Prostate gland (tissue), 2 donors: ENCODE results near the gene EPB42. TPM values are rescaled to one million over a fixed set of nuclear protein-coding genes. Genes with fewer than 3 reads are reported as not detected.

Experiments
- DNase-seq: peaks from one replicate; pipeline ENCODE4 v3.0.0-alpha.2; 2019; ENCODE audit warnings: low spot score
- H3K27ac ChIP-seq, 2 donors: fragments of 200-600 bp; sonication (generic); 2 replicates each; pipeline ENCODE4 v1.5.1; 2017 to 2019
- H3K27me3 ChIP-seq: fragments of 200-600 bp; sonication (generic); replicated peaks from 2 replicates; pipeline ENCODE4 v1.5.1; 2019; ENCODE audit not compliant: insufficient read depth
- H3K36me3 ChIP-seq, 2 donors: fragments of 200-600 bp; sonication (generic); 1 replicate in 1 of 2; 2 replicates in 1 of 2; pipeline versions ENCODE4 v1.5.1 to v1.8.1; 2017 to 2019
- H3K4me1 ChIP-seq: fragments of 200-600 bp; sonication (generic); replicated peaks from 2 replicates; pipeline ENCODE4 v1.5.1; 2019
- H3K4me3 ChIP-seq, 2 donors: fragments of 200-600 bp; sonication (generic); 2 replicates each; pipeline ENCODE4 v1.5.1; 2017 to 2019
- H3K9me3 ChIP-seq: fragments of 200-600 bp; sonication (generic); 2 replicates; pipeline ENCODE4 v1.5.1; 2017
- CTCF ChIP-seq, 4 experiments: fragments of 200-600 bp in 2 of 4; fragments of 450-650 bp in 2 of 4; sonication (generic) in 2 of 4; IDR thresholded peaks; 1 replicate in 3 of 4; 2 replicates in 1 of 4; pipeline ENCODE4 v1.5.1; 2016 to 2019; ENCODE audit warnings: antibody characterized with exemption in 4 of 4, mild to moderate bottlenecking in 2 of 4, moderate library complexity in 2 of 4
- POLR2A ChIP-seq: fragments of 450-650 bp; IDR thresholded peaks from one replicate; pipeline ENCODE4 v1.6.1; 2016; ENCODE audit warnings: antibody characterized with exemption, mild to moderate bottlenecking
- POLR2AphosphoS5 ChIP-seq: sonication (generic); formaldehyde crosslinking; IDR thresholded peaks from one replicate; pipeline ENCODE4 v1.6.1; 2017; ENCODE audit warnings: antibody characterized with exemption
- WGBS: methylation state at CpG from one replicate; pipeline ENCODE4 v1.1.5; 2018; 5-methylcytosine and 5-hydroxymethylcytosine counted together
- intact Hi-C: fragments of 100-400 bp; cut with DNase I; formaldehyde crosslinking; loops from one replicate; pipeline ENCODE4 v1.14.2; 2022
- total RNA-seq, 2 donors: library from RNA; depleted of rRNA; stranded (reverse); fragments of >200 nt; gene quantifications; one replicate each; pipeline ENCODE4 v1.1.0, GENCODE V29; 2016

Gene EPB42
- total RNA-seq, 2 donors from 2014 or later: 1.4 TPM; not detected in 1

DNA sequence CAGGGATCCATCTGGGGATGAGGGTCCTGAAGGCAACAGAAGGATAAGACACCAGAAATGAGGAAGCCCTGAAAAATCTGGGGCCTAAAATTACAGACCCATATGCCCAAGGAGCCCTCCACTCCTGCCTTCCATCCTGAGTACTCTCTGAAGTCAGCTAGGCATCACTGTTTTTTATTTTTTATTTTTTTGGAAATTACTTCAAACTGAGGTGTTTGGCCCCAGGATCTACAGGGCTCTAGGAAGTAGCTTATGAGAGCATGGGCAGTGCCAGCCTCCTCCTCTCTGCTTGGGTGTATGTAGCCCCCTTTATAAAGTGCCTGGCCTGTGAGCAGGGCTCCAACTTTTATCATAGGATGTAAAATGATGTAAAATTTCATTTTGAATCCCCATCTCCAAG is 7.9 kb downstream of the EPB42 start:
- H3K27me3 ChIP-seq: no peaks in the 10 kb centered on the region
- intact Hi-C loops: no loop called here
- DNase-seq: no peak
- TF ChIP-seq CTCF (IDR thresholded peaks at IDR 0.05): no peak
- TF ChIP-seq POLR2A: no peak
- no peak for TF ChIP-seq POLR2AphosphoS5
- no peaks in the 10 kb centered on the region for H3K9me3 ChIP-seq
- no peaks in the 10 kb centered on the region for H3K36me3 ChIP-seq
- H3K27ac ChIP-seq: no peak overlapping the region
- H3K4me3 ChIP-seq: no peak overlapping the region
- no peaks in the 10 kb centered on the region for H3K4me1 ChIP-seq

DNA sequence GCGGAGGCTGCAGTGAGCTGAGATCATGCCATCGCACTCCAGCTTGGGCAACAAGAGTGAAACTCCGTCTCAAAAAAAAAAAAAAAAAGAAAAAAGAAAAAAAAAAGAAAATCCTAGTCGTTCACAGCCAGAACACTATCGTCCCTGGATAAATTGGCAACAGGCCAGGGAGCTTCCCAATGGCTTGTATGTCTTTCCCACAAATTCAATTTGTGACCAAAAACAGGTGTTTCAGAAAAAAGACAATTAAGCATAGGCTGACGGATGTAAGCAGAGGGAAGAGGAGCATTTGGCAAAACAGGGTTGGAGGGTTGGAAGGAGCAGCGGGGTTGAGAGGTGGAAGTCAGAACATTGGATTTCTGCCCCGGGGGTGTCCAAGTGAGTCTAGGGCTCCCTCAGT is 8.5 kb downstream of the EPB42 start:
- TF ChIP-seq CTCF (IDR thresholded peaks at IDR 0.05): no peak
- TF ChIP-seq POLR2AphosphoS5: no peak
- TF ChIP-seq POLR2A: no peak
- Histone ChIP-seq H3K27me3 (no peaks in the 10 kb centered on the region), H3K36me3 (no peaks in the 10 kb centered on the region), H3K4me1 (no peaks in the 10 kb centered on the region), H3K9me3 (no peaks in the 10 kb centered on the region), H3K27ac (no peak overlapping the region), H3K4me3 (no peak overlapping the region)
- intact Hi-C loops: no loop called here
- no peak for DNase-seq
- 75% methylated on average over 8 of the region's 8 CpGs for WGBS

GRCh38 chr15:43211224-43211735 is 9.5 kb downstream of the EPB42 start:
- no peaks in the 10 kb centered on the region for H3K4me1 ChIP-seq
- H3K36me3 ChIP-seq: no peaks in the 10 kb centered on the region
- H3K9me3 ChIP-seq: no peaks in the 10 kb centered on the region
- TF ChIP-seq POLR2AphosphoS5: no peak
- no peak for TF ChIP-seq POLR2A
- no peak for TF ChIP-seq CTCF (IDR thresholded peaks at IDR 0.05)
- H3K27ac ChIP-seq: no peak overlapping the region
- WGBS: 86% methylated on average over 4 of the region's 4 CpGs
- H3K4me3 ChIP-seq: no peak overlapping the region
- no peak for DNase-seq
- intact Hi-C loops: no loop called here
- no peaks in the 10 kb centered on the region for H3K27me3 ChIP-seq

DNA sequence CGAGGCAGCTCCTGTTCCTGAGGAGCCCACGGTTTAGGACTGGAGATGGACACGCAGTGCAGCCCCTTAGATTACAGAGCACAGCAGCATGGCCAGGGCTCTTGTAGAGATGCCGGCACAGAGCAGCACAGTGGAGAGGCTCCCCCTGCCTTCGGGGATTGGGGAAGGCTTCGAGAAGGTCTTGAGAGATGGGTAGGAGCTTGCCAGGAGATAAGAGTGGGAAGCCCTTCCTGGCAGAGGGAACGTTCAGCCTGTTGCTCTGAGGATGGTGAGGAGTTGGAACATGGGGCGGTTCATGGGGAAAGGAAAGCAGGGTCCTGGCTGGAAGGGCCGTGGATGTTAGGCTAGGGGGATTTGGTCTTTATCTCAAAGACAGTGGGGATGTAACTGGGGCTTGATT is 10.0 kb downstream of the EPB42 start:
- 87% methylated on average over 9 of the region's 9 CpGs for WGBS
- DNase-seq: no peak
- no peaks in the 10 kb centered on the region for H3K4me1 ChIP-seq

More for the DNA sequence above, 10.0 kb downstream of the EPB42 start:
- Histone ChIP-seq H3K27me3 (no peaks in the 10 kb centered on the region), H3K4me3 (no peak overlapping the region), H3K27ac (no peak overlapping the region), H3K36me3 (no peaks in the 10 kb centered on the region), H3K9me3 (no peaks in the 10 kb centered on the region)
- TF ChIP-seq POLR2AphosphoS5 (no peak), CTCF (IDR thresholded peaks at IDR 0.05) (no peak), POLR2A (no peak)
- intact Hi-C loops: no loop called here
